ENCODE data around the gene PAX6.

The PAX6 gene

GRCh38 chr11:31802000-31802551 lies 9.0 kb downstream of the PAX6 start:
- ChIA-PET POLR2A (ENCODE audit: low non-redundant PET) (no interaction called here), CTCF (interaction anchor here (0.7 kb wide), 1 partner anchor 127 kb away, joined by 3 read pairs; no protein-coding TSS in a partner anchor)
- H3K27ac ChIP-seq = no peak overlapping the region
- TF ChIP-seq CTCF (conservative IDR thresholded peaks at IDR 0.05; ENCODE audit: low read depth) = no peak
- no peak for DNase-seq (ENCODE audit: low spot score)

GRCh38 chr11:31801298-31801702 lies 9.8 kb downstream of the PAX6 start:
- no peak overlapping the region for H3K27ac ChIP-seq
- ChIA-PET POLR2A (ENCODE audit: low non-redundant PET) (no interaction called here), CTCF (interaction anchor here (0.5 to 0.7 kb wide), 2 partner anchors 128 to 371 kb away, joined by 3 to 6 read pairs; no protein-coding TSS in a partner anchor)
- TF ChIP-seq CTCF (conservative IDR thresholded peaks at IDR 0.05; ENCODE audit: low read depth) = no peak
- no peak for DNase-seq (ENCODE audit: low spot score)

- no peak for DNase-seq (ENCODE audit: low spot score)
- ChIA-PET POLR2A (ENCODE audit: low non-redundant PET) (no interaction called here), CTCF (no interaction called here)
- no peak for TF ChIP-seq CTCF (conservative IDR thresholded peaks at IDR 0.05; ENCODE audit: low read depth)
- H3K27ac ChIP-seq = no peak overlapping the region
Observed at GRCh38 chr11:31800398-31801265, 10.5 kb downstream of the PAX6 start.

GRCh38 chr11:31799435-31800397 lies 11.4 kb downstream of the PAX6 start:
- H3K27ac ChIP-seq = no peak overlapping the region
- TF ChIP-seq CTCF (conservative IDR thresholded peaks at IDR 0.05; ENCODE audit: low read depth) = no peak
- DNase-seq (ENCODE audit: low spot score) = no peak
- ChIA-PET POLR2A (ENCODE audit: low non-redundant PET) (no interaction called here), CTCF (no interaction called here)

GRCh38 chr11:31798554-31799434 lies 12.3 kb downstream of the PAX6 start:
- no peak for DNase-seq (ENCODE audit: low spot score)
- no peak overlapping the region for H3K27ac ChIP-seq
- ChIA-PET CTCF (interaction anchor here (0.5 to 0.6 kb wide), 3 partner anchors 467 to 806 kb away, joined by 3 to 5 read pairs (median 4); no protein-coding TSS in a partner anchor), POLR2A (ENCODE audit: low non-redundant PET) (no interaction called here)
- TF ChIP-seq CTCF (conservative IDR thresholded peaks at IDR 0.05; ENCODE audit: low read depth) = no peak
